Body of pancreas (tissue), 4 donors: ENCODE data around the gene MAP10.

Experiments
- CTCF ChIP-seq, 7 experiments: fragments of 450-650 bp in 4 of 7; fragments of 200-600 bp in 3 of 7; sonication (generic) in 3 of 7; IDR thresholded peaks; one replicate each; pipeline ENCODE4 v1.5.1; 2016 to 2019; ENCODE audit warnings: antibody characterized with exemption in 7 of 7
- POLR2A ChIP-seq, 3 donors: fragments of 450-650 bp; IDR thresholded peaks; one replicate each; pipeline ENCODE4 v1.6.1; 2016; ENCODE audit warnings: antibody characterized with exemption in 3 of 3, mild to moderate bottlenecking in 2 of 3

- TF ChIP-seq CTCF (IDR thresholded peaks at IDR 0.05) (no peak), POLR2A (IDR thresholded peaks at IDR 0.05) (no peak)
Observed at GRCh38 chr1:232831895-232832294, 26.7 kb downstream of the MAP10 start.
